DOHH2 (cell line): Measurements from ENCODE around the gene ETNPPL.

Source experiments
- H3F3A ChIP-seq: fragments of 200-600 bp; sonication (generic), shearing (Covaris generic); 2 replicates; pipeline ENCODE4 v1.6.0; 2016; ENCODE audit warnings: antibody characterized with exemption, mild to moderate bottlenecking; ENCODE audit not compliant: control insufficient read depth, insufficient read depth
- H3K27ac ChIP-seq: fragments of 200-600 bp; sonication (generic); 2 replicates; pipeline ENCODE4 v1.5.1; 2014; ENCODE audit warnings: low read depth, mild to moderate bottlenecking, low read length, moderate library complexity
- H3K27me3 ChIP-seq: fragments of 200-600 bp; sonication (generic); 2 replicates; pipeline ENCODE4 v1.6.1; 2014; ENCODE audit warnings: mild to moderate bottlenecking, low read length, mixed read lengths; ENCODE audit not compliant: control insufficient read depth
- H3K36me3 ChIP-seq: fragments of 200-600 bp; sonication (generic); 2 replicates; pipeline ENCODE4 v1.6.1; 2014; ENCODE audit warnings: mild to moderate bottlenecking, low read length, moderate library complexity, mixed read lengths; ENCODE audit not compliant: control insufficient read depth
- H3K4me1 ChIP-seq: fragments of 200-600 bp; sonication (generic); 2 replicates; pipeline ENCODE4 v1.6.1; 2014; ENCODE audit warnings: mild to moderate bottlenecking, low read length, mixed read lengths; ENCODE audit not compliant: control insufficient read depth
- H3K4me2 ChIP-seq: fragments of 200-600 bp; sonication (generic); 2 replicates; pipeline ENCODE4 v1.6.0; 2014; ENCODE audit warnings: mild to moderate bottlenecking, low read length, moderate library complexity
- H3K4me3 ChIP-seq: fragments of 200-600 bp; sonication (generic); 2 replicates; pipeline ENCODE4 v1.5.1; 2014; ENCODE audit warnings: mild to moderate bottlenecking, low read length, mixed read lengths
- H3K79me2 ChIP-seq: fragments of 200-600 bp; sonication (generic); 2 replicates; pipeline ENCODE4 v1.6.1; 2014; ENCODE audit warnings: mild to moderate bottlenecking, low read length, mixed read lengths; ENCODE audit not compliant: control insufficient read depth
- H3K9me2 ChIP-seq: fragments of 200-600 bp; sonication (generic); replicated peaks from 2 replicates; pipeline ENCODE4 v1.6.1; 2014; ENCODE audit warnings: mild to moderate bottlenecking, low read length, mixed read lengths; ENCODE audit not compliant: control insufficient read depth
- H3K9me3 ChIP-seq: fragments of 200-600 bp; sonication (generic); 2 replicates; pipeline ENCODE4 v1.6.1; 2014; ENCODE audit warnings: antibody characterized with exemption, low read length, mixed read lengths; ENCODE audit not compliant: control insufficient read depth, insufficient read depth
- H4K20me1 ChIP-seq: fragments of 200-600 bp; sonication (generic); 2 replicates; pipeline ENCODE4 v1.6.0; 2014; ENCODE audit warnings: low read depth, mild to moderate bottlenecking, antibody characterized with exemption, low read length, moderate library complexity; ENCODE audit not compliant: control insufficient read depth, insufficient read depth
- EZH2phosphoT487 ChIP-seq: fragments of 200-600 bp; sonication (generic); IDR thresholded peaks from 2 replicates; pipeline ENCODE4 v1.6.1; 2017; ENCODE audit warnings: borderline replicate concordance, mild to moderate bottlenecking, antibody characterized with exemption, low read length, moderate library complexity, mixed read lengths
- TF ChIP-seq, protein P1 (sequence below): fragments of 200-600 bp; sonication (generic); IDR thresholded peaks from one replicate; pipeline ENCODE4 v1.5.1; 2014; ENCODE audit warnings: antibody characterized with exemption, mild to moderate bottlenecking, low read depth, low read length; ENCODE audit not compliant: poor library complexity, severe bottlenecking

Gene ETNPPL

DNA sequence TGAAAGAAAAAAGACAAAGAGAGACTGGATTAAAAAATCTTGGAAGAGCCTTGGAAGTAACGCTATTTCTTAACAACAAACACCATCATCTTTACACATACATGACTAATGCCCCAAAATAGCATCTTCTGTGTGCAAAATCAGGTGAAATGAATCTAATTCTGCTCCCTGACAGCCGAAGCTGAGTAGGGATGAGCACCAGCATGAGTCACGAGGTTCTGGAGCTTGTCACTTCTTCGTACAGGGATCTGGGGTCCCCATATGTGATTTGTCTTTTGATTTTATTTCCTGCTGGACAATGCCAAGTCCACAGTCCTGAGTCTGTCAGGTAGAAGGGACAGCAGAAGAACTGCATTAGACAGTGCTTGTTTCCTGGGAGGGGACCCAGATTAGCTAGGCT is 56.6 kb downstream of the ETNPPL start:
- H3K9me2 ChIP-seq = no peaks in the 10 kb centered on the region
- peaks cover 9% of the 10 kb centered on the region for H3K27me3 ChIP-seq
- H3K4me3 ChIP-seq = no peak overlapping the region
- H4K20me1 ChIP-seq = no peaks in the 10 kb centered on the region
- no peak overlapping the region for H3K27ac ChIP-seq
- H3K9me3 ChIP-seq = no peaks in the 10 kb centered on the region
- no peaks in the 10 kb centered on the region for H3K4me1 ChIP-seq
- H3K79me2 ChIP-seq = no peaks in the 10 kb centered on the region
- no peak for TF ChIP-seq EZH2phosphoT487
- TF ChIP-seq, protein P1, sequence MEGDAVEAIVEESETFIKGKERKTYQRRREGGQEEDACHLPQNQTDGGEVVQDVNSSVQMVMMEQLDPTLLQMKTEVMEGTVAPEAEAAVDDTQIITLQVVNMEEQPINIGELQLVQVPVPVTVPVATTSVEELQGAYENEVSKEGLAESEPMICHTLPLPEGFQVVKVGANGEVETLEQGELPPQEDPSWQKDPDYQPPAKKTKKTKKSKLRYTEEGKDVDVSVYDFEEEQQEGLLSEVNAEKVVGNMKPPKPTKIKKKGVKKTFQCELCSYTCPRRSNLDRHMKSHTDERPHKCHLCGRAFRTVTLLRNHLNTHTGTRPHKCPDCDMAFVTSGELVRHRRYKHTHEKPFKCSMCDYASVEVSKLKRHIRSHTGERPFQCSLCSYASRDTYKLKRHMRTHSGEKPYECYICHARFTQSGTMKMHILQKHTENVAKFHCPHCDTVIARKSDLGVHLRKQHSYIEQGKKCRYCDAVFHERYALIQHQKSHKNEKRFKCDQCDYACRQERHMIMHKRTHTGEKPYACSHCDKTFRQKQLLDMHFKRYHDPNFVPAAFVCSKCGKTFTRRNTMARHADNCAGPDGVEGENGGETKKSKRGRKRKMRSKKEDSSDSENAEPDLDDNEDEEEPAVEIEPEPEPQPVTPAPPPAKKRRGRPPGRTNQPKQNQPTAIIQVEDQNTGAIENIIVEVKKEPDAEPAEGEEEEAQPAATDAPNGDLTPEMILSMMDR = no peak
- no peak overlapping the region for H3K4me2 ChIP-seq
- H3K36me3 ChIP-seq = no peaks in the 10 kb centered on the region
- H3F3A ChIP-seq = no peaks in the 10 kb centered on the region

DNA sequence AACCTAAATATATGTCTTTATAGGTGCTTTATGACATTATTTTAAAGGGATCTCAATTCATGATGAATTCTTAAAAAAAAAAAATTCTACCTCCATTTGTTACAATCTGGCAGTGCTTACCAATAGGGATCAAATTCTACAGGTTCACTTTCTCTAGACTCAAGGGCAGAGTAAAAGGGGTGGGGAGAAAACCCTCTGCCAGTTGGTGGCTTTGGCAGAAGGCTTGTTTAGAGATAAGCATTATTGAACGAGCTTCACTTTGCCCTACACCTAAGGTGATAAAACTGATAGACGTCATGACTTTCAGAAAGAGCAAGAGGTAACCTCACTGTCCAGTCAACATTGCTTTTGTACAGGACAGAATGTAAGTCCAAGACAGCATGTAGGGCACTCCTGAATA is 58.9 kb downstream of the ETNPPL start:
- no peak overlapping the region for H3K4me2 ChIP-seq
- H3K4me3 ChIP-seq = no peak overlapping the region
- H3K27me3 ChIP-seq = peaks cover 14% of the 10 kb centered on the region
- no peaks in the 10 kb centered on the region for H3K9me2 ChIP-seq
- H3K79me2 ChIP-seq = no peaks in the 10 kb centered on the region
- H3F3A ChIP-seq = no peaks in the 10 kb centered on the region
- no peaks in the 10 kb centered on the region for H3K9me3 ChIP-seq
- no peaks in the 10 kb centered on the region for H3K4me1 ChIP-seq
- H3K27ac ChIP-seq = no peak overlapping the region
- H3K36me3 ChIP-seq = no peaks in the 10 kb centered on the region
- H4K20me1 ChIP-seq = no peaks in the 10 kb centered on the region
- TF ChIP-seq EZH2phosphoT487 = no peak
- TF ChIP-seq, protein P1 = no peak

DNA sequence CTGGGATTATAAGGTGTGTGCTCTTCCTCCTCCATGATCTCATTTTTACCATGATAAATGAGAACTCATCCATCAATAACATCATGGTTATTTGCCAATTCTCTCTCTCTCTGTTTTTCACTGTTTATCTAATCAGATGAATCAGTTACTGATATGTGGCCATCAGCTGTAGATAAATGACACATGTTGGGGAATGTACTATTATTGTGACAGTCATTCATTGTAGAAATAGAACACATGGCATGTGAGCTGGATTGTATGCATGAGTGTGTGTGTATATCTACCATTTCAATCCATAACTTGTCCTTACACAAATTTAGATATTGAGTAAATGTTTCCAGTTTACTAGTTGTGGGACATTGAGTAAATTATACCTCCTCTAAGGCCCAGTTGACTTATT is 59.5 kb downstream of the ETNPPL start:
- H3K9me3 ChIP-seq = no peaks in the 10 kb centered on the region
- H3K4me1 ChIP-seq = no peaks in the 10 kb centered on the region
- no peaks in the 10 kb centered on the region for H3K9me2 ChIP-seq
- H3K27ac ChIP-seq = no peak overlapping the region
- peaks cover 14% of the 10 kb centered on the region for H3K27me3 ChIP-seq
- no peak overlapping the region for H3K4me2 ChIP-seq
- no peaks in the 10 kb centered on the region for H4K20me1 ChIP-seq
- H3K79me2 ChIP-seq = no peaks in the 10 kb centered on the region
- no peaks in the 10 kb centered on the region for H3K36me3 ChIP-seq
- H3K4me3 ChIP-seq = no peak overlapping the region
- TF ChIP-seq EZH2phosphoT487 = no peak
- TF ChIP-seq, protein P1 = no peak
- H3F3A ChIP-seq = no peaks in the 10 kb centered on the region

DNA sequence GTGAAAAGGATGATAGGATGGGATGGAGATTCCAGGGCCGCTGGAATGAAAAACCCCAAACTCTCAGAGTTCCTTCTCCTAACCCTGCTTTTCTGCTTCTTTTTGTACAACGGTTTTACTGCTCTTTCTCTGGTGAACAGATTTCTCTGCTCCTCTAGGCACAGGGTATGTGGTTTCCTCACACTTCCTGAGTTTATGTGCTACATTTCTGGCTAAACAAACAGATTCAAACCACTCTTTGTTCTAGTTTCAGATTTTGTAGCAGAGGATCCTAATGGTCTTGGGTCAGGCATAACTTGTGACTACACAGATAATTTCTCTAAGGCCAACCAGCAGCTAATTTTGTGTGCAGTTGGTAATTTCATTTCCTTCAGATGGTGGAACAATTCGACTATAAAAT is 59.9 kb downstream of the ETNPPL start:
- Histone ChIP-seq H3K4me2 (no peak overlapping the region), H3K79me2 (no peaks in the 10 kb centered on the region), H4K20me1 (no peaks in the 10 kb centered on the region), H3K4me1 (no peaks in the 10 kb centered on the region), H3K27me3 (peaks cover 14% of the 10 kb centered on the region), H3K36me3 (no peaks in the 10 kb centered on the region), H3K9me2 (no peaks in the 10 kb centered on the region), H3K4me3 (no peak overlapping the region), H3F3A (no peaks in the 10 kb centered on the region), H3K27ac (no peak overlapping the region), H3K9me3 (no peaks in the 10 kb centered on the region)
- no peak for TF ChIP-seq EZH2phosphoT487
- TF ChIP-seq, protein P1 = no peak
